Measurements from ENCODE around the gene SLC4A8. TPM values are rescaled to one million over a fixed set of nuclear protein-coding genes. Genes with fewer than 3 reads are reported as not detected.

SLC4A8 gene
- total RNA-seq, 1 experiment from 2014 or later: 1.4 TPM

DNA sequence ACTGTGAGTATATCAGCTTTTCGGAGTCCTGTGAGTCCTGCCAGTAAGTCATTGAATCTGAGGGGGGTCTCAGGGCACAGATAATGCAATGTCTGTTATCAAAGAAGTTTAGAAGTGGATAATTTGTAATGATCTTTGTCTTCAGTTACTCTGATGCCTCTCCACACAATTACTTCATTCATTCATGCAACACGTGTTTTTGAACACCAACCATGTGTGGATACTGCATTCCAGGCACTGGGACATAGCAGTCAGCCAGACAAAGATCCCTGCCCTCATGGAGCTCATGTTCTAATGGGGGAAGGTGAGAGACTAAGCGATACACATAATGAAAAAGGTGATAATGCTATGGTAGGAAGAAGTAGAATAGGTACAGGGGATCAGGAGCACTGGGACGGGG is 105.6 kb downstream of the SLC4A8 start:
- H3K9me3 ChIP-seq (ENCODE audit: control insufficient read depth in 1 of 2, insufficient read depth in 1 of 2, low read depth in 1 of 2, low read length in 2 of 2): no peaks in the 10 kb centered on the region
- DNase-seq (ENCODE audit: low read depth, low spot score) (no peak), ATAC-seq (no peak)
- ChIA-PET POLR2A (no interaction called here), RAD21 (ENCODE audit: low non-redundant PET in 1 of 2, low total read pairs in 2 of 2, uncharacterized antibody in 2 of 2, unreplicated experiment in 2 of 2) (no interaction called here), CTCF (interaction anchor here (0.6 to 3.4 kb wide), 4 partner anchors 8 to 293 kb away, joined by 4 to 29 read pairs (median 15); no protein-coding TSS in a partner anchor)
- BruUV-seq (replicated peaks): no TSS peak
- H3K9ac ChIP-seq (ENCODE audit: low read length): no peak overlapping the region
- H3K36me3 ChIP-seq (ENCODE audit: control insufficient read depth in 1 of 2, insufficient read depth in 2 of 2, low read length in 2 of 2): no peaks in the 10 kb centered on the region
- H3K4me1 ChIP-seq (ENCODE audit: control insufficient read depth in 1 of 2, insufficient read depth in 2 of 2, low read length in 2 of 2): peaks cover 0 to 12% of the 10 kb centered on the region in 2 experiments; a peak in 2 of 4 replicates
- H3K9me2 ChIP-seq (ENCODE audit: insufficient read depth): no peaks in the 10 kb centered on the region
- no peaks in the 10 kb centered on the region for H4K20me1 ChIP-seq (ENCODE audit: insufficient read depth)
- H3K79me2 ChIP-seq (ENCODE audit: insufficient read depth, low read length): no peaks in the 10 kb centered on the region
- no peak overlapping the region for H2AFZ ChIP-seq (ENCODE audit: low read depth, low read length, poor library complexity, severe bottlenecking)
- H3K4me2 ChIP-seq (ENCODE audit: low read length): no peak overlapping the region
- H3K4me3 ChIP-seq (replicated peaks in 1 of 2; ENCODE audit: low read depth in 1 of 2, low read length in 2 of 2): no peak overlapping the region
- peaks cover 5% of the 10 kb centered on the region; the same call in 1 of the 2 replicates for H3K27me3 ChIP-seq (ENCODE audit: insufficient read depth, low read length)
- H3K27ac ChIP-seq (ENCODE audit: low read depth, low read length): no peak overlapping the region
- TF ChIP-seq, protein P1, sequence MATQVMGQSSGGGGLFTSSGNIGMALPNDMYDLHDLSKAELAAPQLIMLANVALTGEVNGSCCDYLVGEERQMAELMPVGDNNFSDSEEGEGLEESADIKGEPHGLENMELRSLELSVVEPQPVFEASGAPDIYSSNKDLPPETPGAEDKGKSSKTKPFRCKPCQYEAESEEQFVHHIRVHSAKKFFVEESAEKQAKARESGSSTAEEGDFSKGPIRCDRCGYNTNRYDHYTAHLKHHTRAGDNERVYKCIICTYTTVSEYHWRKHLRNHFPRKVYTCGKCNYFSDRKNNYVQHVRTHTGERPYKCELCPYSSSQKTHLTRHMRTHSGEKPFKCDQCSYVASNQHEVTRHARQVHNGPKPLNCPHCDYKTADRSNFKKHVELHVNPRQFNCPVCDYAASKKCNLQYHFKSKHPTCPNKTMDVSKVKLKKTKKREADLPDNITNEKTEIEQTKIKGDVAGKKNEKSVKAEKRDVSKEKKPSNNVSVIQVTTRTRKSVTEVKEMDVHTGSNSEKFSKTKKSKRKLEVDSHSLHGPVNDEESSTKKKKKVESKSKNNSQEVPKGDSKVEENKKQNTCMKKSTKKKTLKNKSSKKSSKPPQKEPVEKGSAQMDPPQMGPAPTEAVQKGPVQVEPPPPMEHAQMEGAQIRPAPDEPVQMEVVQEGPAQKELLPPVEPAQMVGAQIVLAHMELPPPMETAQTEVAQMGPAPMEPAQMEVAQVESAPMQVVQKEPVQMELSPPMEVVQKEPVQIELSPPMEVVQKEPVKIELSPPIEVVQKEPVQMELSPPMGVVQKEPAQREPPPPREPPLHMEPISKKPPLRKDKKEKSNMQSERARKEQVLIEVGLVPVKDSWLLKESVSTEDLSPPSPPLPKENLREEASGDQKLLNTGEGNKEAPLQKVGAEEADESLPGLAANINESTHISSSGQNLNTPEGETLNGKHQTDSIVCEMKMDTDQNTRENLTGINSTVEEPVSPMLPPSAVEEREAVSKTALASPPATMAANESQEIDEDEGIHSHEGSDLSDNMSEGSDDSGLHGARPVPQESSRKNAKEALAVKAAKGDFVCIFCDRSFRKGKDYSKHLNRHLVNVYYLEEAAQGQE (IDR thresholded peaks at IDR 0.05; ENCODE audit: low read depth): no peak
- TF ChIP-seq EZH2phosphoT487 (IDR thresholded peaks at IDR 0.05; ENCODE audit: borderline replicate concordance) (no peak), ZNF274 (IDR thresholded peaks at IDR 0.05; ENCODE audit: low read depth, low read length) (no peak), JUND (IDR thresholded peaks at IDR 0.05) (no peak), SRF (IDR thresholded peaks at IDR 0.05; ENCODE audit: low read depth) (no peak), EZH2 (IDR thresholded peaks at IDR 0.05) (no peak), POLR2A (IDR thresholded peaks at IDR 0.05; ENCODE audit: borderline replicate concordance, extremely low read depth, insufficient read depth, insufficient read length) (no peak), ZFX (IDR thresholded peaks at IDR 0.05) (no peak), EGR1 (IDR thresholded peaks at IDR 0.05; ENCODE audit: low read depth) (no peak), ELF1 (IDR thresholded peaks at IDR 0.05; ENCODE audit: borderline replicate concordance, low read depth) (no peak), CEBPB (IDR thresholded peaks at IDR 0.05; ENCODE audit: low read depth) (no peak), POLR2AphosphoS5 (IDR thresholded peaks at IDR 0.05; ENCODE audit: low read depth, low read length) (no peak), RAD21 (IDR thresholded peaks at IDR 0.05; ENCODE audit: low read depth) (no peak), SP1 (IDR thresholded peaks at IDR 0.05; ENCODE audit: low read depth) (no peak)
- TF ChIP-seq, protein P2, sequence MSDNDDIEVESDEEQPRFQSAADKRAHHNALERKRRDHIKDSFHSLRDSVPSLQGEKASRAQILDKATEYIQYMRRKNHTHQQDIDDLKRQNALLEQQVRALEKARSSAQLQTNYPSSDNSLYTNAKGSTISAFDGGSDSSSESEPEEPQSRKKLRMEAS (IDR thresholded peaks at IDR 0.05): no peak
- TF ChIP-seq, protein P3, sequence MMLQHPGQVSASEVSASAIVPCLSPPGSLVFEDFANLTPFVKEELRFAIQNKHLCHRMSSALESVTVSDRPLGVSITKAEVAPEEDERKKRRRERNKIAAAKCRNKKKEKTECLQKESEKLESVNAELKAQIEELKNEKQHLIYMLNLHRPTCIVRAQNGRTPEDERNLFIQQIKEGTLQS (IDR thresholded peaks at IDR 0.05): no peak
- intact Hi-C loops (cut with micrococcal nuclease): loop anchor here (5.0 to 10.0 kb wide), 2 partner anchors 145 to 347 kb away; no protein-coding TSS in a partner anchor

Measured in HCT116 (cell line).